ENCODE results near the gene SCNN1G. TPM values are rescaled to one million over a fixed set of nuclear protein-coding genes. Genes with fewer than 3 reads are reported as not detected.

SCNN1G gene
- total and polyA plus RNA-seq, 7 donors, result under 0.01 to 36.2 (median 3.0) TPM; not detected in 2

DNA sequence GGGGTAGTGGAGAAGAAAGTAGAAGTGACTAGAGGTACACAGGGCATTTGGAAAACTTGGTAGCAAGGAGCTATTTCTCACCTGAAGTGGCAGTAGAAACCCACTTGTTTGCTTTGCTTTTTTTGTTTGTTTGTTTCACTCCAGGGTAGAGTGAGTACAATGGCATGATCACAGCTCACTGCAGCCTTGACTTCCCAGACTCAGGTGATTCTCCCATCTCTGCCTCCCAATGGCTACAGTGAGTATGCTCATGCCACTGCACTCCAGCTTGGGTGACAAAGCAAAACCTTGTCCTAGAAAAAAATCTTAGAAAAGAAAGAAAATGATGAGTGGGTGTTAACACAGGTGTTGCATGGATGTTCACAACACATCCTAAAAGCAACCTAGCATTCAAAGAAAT, 40.4 kb downstream of the SCNN1G start:
- DNase-seq, result no peak
- no peaks in the 10 kb centered on the region for H3K9me3 ChIP-seq
- no peaks in the 10 kb centered on the region for H3K27me3 ChIP-seq
- no peak for TF ChIP-seq POLR2AphosphoS5 (IDR thresholded peaks at IDR 0.05)
- TF ChIP-seq POLR2A (IDR thresholded peaks at IDR 0.05), result no peak
- TF ChIP-seq EP300 (IDR thresholded peaks at IDR 0.05), result no peak
- TF ChIP-seq, protein P1, sequence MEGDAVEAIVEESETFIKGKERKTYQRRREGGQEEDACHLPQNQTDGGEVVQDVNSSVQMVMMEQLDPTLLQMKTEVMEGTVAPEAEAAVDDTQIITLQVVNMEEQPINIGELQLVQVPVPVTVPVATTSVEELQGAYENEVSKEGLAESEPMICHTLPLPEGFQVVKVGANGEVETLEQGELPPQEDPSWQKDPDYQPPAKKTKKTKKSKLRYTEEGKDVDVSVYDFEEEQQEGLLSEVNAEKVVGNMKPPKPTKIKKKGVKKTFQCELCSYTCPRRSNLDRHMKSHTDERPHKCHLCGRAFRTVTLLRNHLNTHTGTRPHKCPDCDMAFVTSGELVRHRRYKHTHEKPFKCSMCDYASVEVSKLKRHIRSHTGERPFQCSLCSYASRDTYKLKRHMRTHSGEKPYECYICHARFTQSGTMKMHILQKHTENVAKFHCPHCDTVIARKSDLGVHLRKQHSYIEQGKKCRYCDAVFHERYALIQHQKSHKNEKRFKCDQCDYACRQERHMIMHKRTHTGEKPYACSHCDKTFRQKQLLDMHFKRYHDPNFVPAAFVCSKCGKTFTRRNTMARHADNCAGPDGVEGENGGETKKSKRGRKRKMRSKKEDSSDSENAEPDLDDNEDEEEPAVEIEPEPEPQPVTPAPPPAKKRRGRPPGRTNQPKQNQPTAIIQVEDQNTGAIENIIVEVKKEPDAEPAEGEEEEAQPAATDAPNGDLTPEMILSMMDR (IDR thresholded peaks at IDR 0.05), result no peak
- intact Hi-C loops (cut with DNase I), result no loop called here
- H3K36me3 ChIP-seq, result no peaks in the 10 kb centered on the region
- no peaks in the 10 kb centered on the region for H3K4me1 ChIP-seq
- H3K4me3 ChIP-seq, result no peak overlapping the region
- no peak overlapping the region for H3K27ac ChIP-seq

- Histone ChIP-seq H3K27me3 (no peaks in the 10 kb centered on the region), H3K4me1 (no peaks in the 10 kb centered on the region), H3K9me3 (no peaks in the 10 kb centered on the region), H3K36me3 (no peaks in the 10 kb centered on the region), H3K27ac (no peak overlapping the region), H3K4me3 (no peak overlapping the region)
- WGBS, 2 donors, result 76 to 90% methylated on average over 8 of the region's 8 CpGs
- TF ChIP-seq POLR2AphosphoS5 (IDR thresholded peaks at IDR 0.05), result no peak
- intact Hi-C loops (cut with DNase I), result no loop called here
- no peak for DNase-seq
Observed at GRCh38 chr16:23223368-23223767, 40.8 kb downstream of the SCNN1G start.

- Histone ChIP-seq H3K4me1 (no peaks in the 10 kb centered on the region), H3K27ac (no peak overlapping the region), H3K9me3 (no peaks in the 10 kb centered on the region), H3K4me3 (no peak overlapping the region), H3K36me3 (no peaks in the 10 kb centered on the region), H3K27me3 (no peaks in the 10 kb centered on the region)
- DNase-seq, result no peak
- WGBS, 2 donors, result 80 to 88% methylated on average over 4 of the region's 4 CpGs
- intact Hi-C loops (cut with DNase I), result no loop called here
- TF ChIP-seq, protein P1 (IDR thresholded peaks at IDR 0.05), result no peak
- TF ChIP-seq POLR2AphosphoS5 (IDR thresholded peaks at IDR 0.05) (no peak), POLR2A (IDR thresholded peaks at IDR 0.05) (no peak), EP300 (IDR thresholded peaks at IDR 0.05) (no peak)
Observed at GRCh38 chr16:23225109-23225508, 42.6 kb downstream of the SCNN1G start.

- TF ChIP-seq, protein P1 (IDR thresholded peaks at IDR 0.05), result no peak
- TF ChIP-seq POLR2AphosphoS5 (IDR thresholded peaks at IDR 0.05) (no peak), EP300 (IDR thresholded peaks at IDR 0.05) (no peak), POLR2A (IDR thresholded peaks at IDR 0.05) (no peak)
- intact Hi-C loops (cut with DNase I), result no loop called here
- Histone ChIP-seq H3K27ac (no peak overlapping the region), H3K4me3 (no peak overlapping the region), H3K9me3 (no peaks in the 10 kb centered on the region), H3K36me3 (no peaks in the 10 kb centered on the region), H3K4me1 (no peaks in the 10 kb centered on the region), H3K27me3 (no peaks in the 10 kb centered on the region)
- DNase-seq, result no peak
Observed at GRCh38 chr16:23225634-23226033, 43.1 kb downstream of the SCNN1G start.

DNA sequence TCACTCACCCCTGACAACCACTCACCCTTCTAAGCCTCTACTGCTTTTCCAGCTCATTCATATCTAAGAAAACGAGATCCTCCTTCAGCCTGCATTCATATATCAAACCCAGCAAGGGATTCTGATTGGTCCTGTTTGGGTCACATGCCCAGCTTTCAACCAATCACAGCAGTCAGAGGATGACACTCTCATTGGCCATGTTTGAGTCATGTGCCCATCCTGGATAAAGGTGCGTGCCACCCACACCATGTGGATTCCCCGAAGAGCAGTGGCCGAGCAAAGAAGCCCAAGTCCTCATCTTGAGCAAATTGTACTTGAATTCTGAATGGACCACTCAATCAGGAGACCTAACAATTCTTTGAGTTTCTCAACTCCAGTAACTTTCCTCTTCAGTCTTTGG, 45.0 kb downstream of the SCNN1G start:
- H3K27me3 ChIP-seq, result no peaks in the 10 kb centered on the region
- TF ChIP-seq POLR2AphosphoS5 (IDR thresholded peaks at IDR 0.05), result no peak
- TF ChIP-seq EP300 (IDR thresholded peaks at IDR 0.05), result no peak
- TF ChIP-seq POLR2A (IDR thresholded peaks at IDR 0.05), result no peak
- TF ChIP-seq, protein P1 (IDR thresholded peaks at IDR 0.05), result no peak
- WGBS, 2 donors, result 67 to 70% methylated on average over 4 of the region's 4 CpGs
- no peaks in the 10 kb centered on the region for H3K9me3 ChIP-seq
- H3K27ac ChIP-seq, result no peak overlapping the region
- no peaks in the 10 kb centered on the region for H3K4me1 ChIP-seq
- no peak overlapping the region for H3K4me3 ChIP-seq
- intact Hi-C loops (cut with DNase I), result no loop called here
- no peaks in the 10 kb centered on the region for H3K36me3 ChIP-seq
- no peak for DNase-seq
